Esophagus (tissue), 2 donors: ENCODE measurements around the gene NFYA. TPM values are rescaled to one million over a fixed set of nuclear protein-coding genes. Genes with fewer than 3 reads are reported as not detected.

ENCODE experiments used
- H3K27ac ChIP-seq, 2 donors: one replicate each; pipeline ENCODE4 v1.5.1; 2013; ENCODE audit warnings: low read depth in 2 of 2, mild to moderate bottlenecking in 2 of 2, inconsistent platforms in 1 of 2, low read length in 1 of 2, moderate library complexity in 1 of 2
- H3K27me3 ChIP-seq, 2 donors: one replicate each; pipeline ENCODE4 v1.6.1; 2013; ENCODE audit warnings: low read length in 2 of 2, control low read depth in 1 of 2, mild to moderate bottlenecking in 1 of 2; ENCODE audit not compliant: insufficient read depth in 2 of 2, control insufficient read depth in 1 of 2
- H3K36me3 ChIP-seq, 2 donors: one replicate each; pipeline ENCODE4 v1.6.1; 2013; ENCODE audit warnings: low read length in 1 of 2; ENCODE audit not compliant: control insufficient read depth in 2 of 2, insufficient read depth in 2 of 2
- H3K4me1 ChIP-seq, 2 donors: one replicate each; pipeline ENCODE4 v1.6.1; 2013; ENCODE audit warnings: low read length in 1 of 2; ENCODE audit not compliant: control insufficient read depth in 2 of 2, insufficient read depth in 2 of 2
- H3K4me3 ChIP-seq, 2 donors: one replicate each; pipeline ENCODE4 v1.5.1; 2013; ENCODE audit warnings: low read length in 2 of 2, mild to moderate bottlenecking in 2 of 2, low read depth in 1 of 2, moderate library complexity in 1 of 2
- H3K9me3 ChIP-seq, 2 donors: one replicate each; pipeline ENCODE4 v1.6.1; 2013; ENCODE audit warnings: mild to moderate bottlenecking in 2 of 2, low read depth in 1 of 2, low read length in 1 of 2, moderate library complexity in 1 of 2; ENCODE audit not compliant: control insufficient read depth in 2 of 2, insufficient read depth in 1 of 2
- WGBS, 2 donors: extraction: QIAGEN DNeasy Blood & Tissue Kit; methylation state at CpG; one replicate each; pipeline ENCODE4 v1.1.7; 2013; 5-methylcytosine and 5-hydroxymethylcytosine counted together
- polyA plus RNA-seq, 2 donors: library from polyadenylated mRNA; stranded (reverse); fragments of 200-250 nt; gene quantifications; one replicate each; pipeline ENCODE4 v1.2.3, GENCODE V29; 2013
- donor health status: healthy with polysubstance abuse.
- donor health status: Bipolar disorder and iron deficiency.

Gene NFYA
- polyA plus RNA-seq, 2 donors, result 5.5 to 6.5 TPM

DNA sequence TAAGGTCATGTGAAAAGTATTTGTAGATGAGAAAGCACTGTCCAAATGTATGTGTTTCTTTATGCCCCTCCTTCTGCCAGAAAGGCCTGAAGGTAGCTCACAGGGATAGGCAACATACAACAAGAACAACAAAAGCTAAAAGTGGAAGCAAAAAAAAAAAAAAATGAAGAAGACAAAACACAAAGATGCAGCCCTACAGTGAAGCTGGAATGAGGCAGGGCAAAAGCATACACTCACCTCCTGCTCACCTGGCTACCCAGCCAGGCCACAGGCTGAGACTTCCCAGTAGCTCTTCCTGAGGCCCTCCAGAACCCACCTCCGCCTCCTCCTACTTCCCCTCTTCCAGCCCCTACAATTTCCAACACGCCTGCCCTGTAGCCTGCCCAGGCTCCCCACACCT lies 36.2 kb upstream of the NFYA start:
- 63 to 74% methylated on average over 2 of the region's 2 CpGs for WGBS, 2 donors
- Histone ChIP-seq H3K36me3 (no peaks in the 10 kb centered on the region), H3K27me3 (no peaks in the 10 kb centered on the region), H3K4me1 (peaks cover 5% of the 10 kb centered on the region in 2 donors), H3K9me3 (no peaks in the 10 kb centered on the region), H3K4me3 (no peak overlapping the region), H3K27ac (peak overlapping the region; percentile 24 to 66)

DNA sequence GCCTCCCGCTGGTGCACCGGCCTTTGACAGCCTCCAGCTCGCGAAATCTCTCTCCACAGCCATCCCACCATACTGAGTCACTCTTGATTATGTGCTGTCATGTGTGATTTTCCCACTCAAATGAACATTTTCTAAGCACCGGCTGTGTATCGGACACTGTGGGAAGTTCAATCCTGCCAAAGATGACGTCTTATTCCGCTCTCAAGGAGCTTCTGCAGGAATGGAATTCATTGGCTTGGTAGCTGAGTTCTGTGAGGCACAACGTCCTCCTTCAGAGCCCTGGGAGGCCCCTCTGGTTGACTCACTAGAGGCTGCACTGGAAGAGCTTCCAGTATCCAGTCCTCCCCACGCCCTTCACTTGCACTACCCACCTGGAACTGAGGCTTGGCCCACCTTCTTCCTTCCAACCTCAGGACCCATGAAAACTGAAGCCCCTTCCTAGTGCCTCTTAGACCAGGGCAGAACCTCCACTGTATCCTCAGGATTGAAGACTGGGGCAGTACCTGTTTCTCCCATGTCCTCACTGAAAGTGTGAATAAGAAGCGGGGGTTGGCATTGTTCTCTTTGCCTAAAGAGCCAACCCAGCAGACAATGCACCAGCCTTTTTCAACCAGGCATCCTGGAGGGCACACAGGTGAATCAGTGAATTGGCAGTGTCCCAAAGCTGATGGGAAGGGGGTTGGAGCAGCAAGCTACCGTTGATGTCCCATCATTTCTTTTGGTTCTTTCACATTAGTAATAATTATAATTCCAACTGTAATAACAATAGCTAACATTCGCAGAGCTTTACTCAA lies 35.5 kb upstream of the NFYA start:
- Histone ChIP-seq H3K36me3 (no peaks in the 10 kb centered on the region), H3K4me3 (no peak overlapping the region), H3K27me3 (no peaks in the 10 kb centered on the region), H3K27ac (peak overlapping the region in 1 of 2 donors; percentile 66), H3K4me1 (peaks cover 5% of the 10 kb centered on the region in 2 donors), H3K9me3 (no peaks in the 10 kb centered on the region)
- WGBS, 2 donors, result 61 to 65% methylated on average over 13 of the region's 13 CpGs

DNA sequence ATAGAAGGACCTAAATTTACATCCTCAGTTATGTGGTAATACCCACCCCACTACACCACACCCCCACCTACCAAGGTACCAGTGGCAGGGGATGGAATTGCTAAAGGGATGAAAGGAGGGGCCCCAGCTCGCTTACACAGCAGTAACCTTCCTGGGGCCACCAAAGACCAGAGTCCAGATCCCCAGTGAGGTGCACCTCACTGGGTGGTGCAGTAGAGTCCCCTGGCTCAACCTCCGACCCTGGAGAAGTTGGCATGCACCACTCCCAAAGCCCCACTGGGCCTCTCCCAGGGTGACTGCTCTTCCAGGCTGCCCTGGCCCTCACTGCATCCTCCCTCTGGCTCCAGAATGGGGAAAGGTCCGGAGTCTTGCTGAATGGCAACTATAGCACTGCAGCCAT lies 34.6 kb upstream of the NFYA start:
- H3K27ac ChIP-seq, result no peak overlapping the region
- no peak overlapping the region for H3K4me3 ChIP-seq

DNA sequence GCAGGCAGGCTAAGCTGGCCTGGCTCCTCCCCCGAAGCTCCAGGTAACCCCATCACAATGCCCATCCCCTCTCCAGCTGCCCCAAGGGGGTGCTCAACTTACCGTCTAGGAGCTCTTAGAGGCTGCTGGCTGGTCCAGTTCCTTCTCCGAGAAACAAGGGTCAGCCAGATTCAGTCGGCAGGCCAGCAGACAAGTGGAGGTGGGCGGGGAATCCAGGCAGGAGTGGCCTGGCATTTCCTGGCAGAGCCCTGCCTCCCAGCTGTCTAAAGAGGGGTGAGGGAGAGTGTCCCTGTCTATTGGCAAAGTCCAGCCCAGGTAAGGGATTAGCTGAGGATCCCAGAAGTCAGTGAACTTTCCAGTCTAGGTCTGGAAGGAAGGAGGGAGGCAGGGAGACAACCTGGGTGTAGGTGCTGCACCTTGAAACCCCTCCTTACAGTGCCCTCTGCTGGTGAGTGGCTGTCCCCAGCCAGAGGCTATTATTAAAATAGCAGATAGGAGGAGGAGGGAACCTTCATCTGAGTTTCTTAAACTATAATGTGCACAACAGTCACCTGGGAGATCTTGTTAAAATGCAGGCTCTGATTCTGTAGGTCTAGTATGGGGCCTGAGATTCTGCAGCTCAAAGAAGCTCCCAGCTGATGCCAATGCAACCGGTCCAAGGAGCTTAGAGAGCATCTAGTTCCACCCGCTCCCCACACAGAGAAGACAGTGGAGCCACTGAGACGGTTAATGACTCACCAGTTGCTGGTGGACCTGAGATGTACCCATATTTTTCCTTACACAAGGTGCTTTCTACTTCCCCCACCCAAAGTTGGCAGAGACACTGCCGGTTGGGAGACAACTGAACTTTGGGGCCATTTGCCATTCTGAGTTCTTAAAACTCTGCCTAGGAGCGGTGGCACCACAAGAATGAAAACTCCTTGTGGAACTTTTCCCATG lies 33.4 kb upstream of the NFYA start, which contains the start of gene UNC5CL:
UNC5CL (minus strand) TSS at position 162 of the 939 bp plus-strand sequence. CDS start 4,147 bp downstream, outside the sequence.
- Histone ChIP-seq H3K36me3 (no peaks in the 10 kb centered on the region), H3K27me3 (no peaks in the 10 kb centered on the region), H3K4me1 (peaks cover 5% of the 10 kb centered on the region in 2 donors), H3K9me3 (no peaks in the 10 kb centered on the region), H3K4me3 (no peak within 1 kb of the TSS), H3K27ac (peak within 1 kb of the TSS in 1 of 2 donors; percentile 40)
- WGBS, 2 donors, result 61 to 72% methylated on average over 10 of the region's 10 CpGs

More for the DNA sequence above, 34.6 kb upstream of the NFYA start:
- no peaks in the 10 kb centered on the region for H3K9me3 ChIP-seq
- H3K36me3 ChIP-seq, result no peaks in the 10 kb centered on the region
- no peaks in the 10 kb centered on the region for H3K27me3 ChIP-seq
- 90 to 96% methylated on average over 3 of the region's 3 CpGs for WGBS, 2 donors
- peaks cover 5% of the 10 kb centered on the region in 2 donors for H3K4me1 ChIP-seq

DNA sequence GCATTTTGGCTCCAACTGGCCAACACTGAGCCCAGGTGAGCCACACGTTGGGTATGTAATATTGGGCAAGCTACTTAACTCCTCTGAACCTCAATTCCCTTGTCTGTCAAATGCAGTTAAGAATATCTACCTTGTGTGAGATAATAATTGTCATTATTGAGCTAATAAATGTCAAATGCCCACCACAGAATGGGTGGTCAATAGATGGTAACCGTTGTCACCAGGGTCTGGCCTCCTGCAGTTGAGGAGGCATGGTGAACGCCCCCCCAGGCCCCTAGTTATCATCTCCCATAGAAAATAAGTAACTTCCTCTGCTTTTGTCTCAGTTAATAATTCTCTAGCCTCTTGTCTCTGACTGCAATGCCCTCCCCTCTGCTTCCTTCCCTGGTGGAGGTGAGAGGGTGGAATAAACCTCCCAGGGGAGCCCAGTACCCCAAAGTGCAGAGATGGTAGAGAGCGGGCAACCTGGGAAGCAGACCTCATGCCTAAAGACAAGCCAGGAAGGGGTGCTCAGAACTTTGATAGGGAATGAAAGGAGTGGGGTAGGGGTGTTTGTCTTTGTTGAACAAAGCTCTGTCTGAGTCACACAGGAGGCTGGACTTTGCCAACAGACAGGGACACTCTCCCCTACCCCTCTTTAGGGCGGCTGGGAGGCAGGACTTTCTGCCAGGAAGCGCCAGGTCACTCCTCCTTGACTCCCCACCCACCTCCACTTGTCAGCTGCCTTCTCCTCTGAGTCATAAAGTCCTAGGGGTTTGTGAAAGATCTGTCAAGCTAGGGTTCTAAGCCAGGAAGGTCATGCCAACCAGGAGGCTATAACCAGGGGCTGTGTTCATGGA lies 32.5 kb upstream of the NFYA start:
- Histone ChIP-seq H3K27ac (peak overlapping the region in 1 of 2 donors; percentile 40), H3K27me3 (no peaks in the 10 kb centered on the region), H3K9me3 (no peaks in the 10 kb centered on the region), H3K36me3 (no peaks in the 10 kb centered on the region), H3K4me1 (peaks cover 3 to 5% of the 10 kb centered on the region in 2 donors), H3K4me3 (no peak overlapping the region)
- 58 to 65% methylated on average over 6 of the region's 6 CpGs for WGBS, 2 donors

DNA sequence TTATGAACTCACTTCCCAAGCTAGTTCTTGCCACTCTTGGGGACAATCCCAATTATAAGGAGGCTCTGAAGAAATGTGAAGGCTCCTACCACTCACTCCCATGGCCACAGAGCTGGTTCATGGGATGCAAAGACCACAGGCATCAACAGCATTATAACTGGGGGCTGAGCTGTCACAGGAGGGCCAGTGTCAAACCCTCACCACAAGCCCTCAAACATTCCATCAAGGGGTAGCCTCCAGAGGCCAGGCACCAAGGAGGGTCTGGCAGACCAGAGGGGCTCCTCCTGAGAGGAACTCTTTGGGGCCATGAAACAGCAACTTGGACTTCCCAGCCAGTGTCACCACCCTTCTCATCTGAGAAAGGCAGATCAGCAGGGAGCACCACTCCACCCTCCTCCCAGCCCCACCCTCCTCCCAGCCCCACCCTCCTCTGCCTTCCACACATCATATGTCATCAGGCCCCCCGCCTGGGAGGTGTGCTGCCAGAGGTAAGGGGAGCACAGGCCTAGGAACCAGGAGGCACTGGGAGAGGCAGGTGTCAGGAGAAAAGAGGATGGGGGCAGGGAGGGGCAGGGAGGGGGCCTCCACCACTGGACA lies 31.7 kb upstream of the NFYA start:
- no peak overlapping the region for H3K4me3 ChIP-seq
- peak overlapping the region in 1 of 2 donors; percentile 34 for H3K27ac ChIP-seq
- WGBS, 2 donors, result 71 to 82% methylated on average over 1 of the region's 1 CpG
- H3K27me3 ChIP-seq, result no peaks in the 10 kb centered on the region
- peaks cover 3 to 5% of the 10 kb centered on the region in 2 donors for H3K4me1 ChIP-seq
- no peaks in the 10 kb centered on the region for H3K36me3 ChIP-seq
- no peaks in the 10 kb centered on the region for H3K9me3 ChIP-seq

DNA sequence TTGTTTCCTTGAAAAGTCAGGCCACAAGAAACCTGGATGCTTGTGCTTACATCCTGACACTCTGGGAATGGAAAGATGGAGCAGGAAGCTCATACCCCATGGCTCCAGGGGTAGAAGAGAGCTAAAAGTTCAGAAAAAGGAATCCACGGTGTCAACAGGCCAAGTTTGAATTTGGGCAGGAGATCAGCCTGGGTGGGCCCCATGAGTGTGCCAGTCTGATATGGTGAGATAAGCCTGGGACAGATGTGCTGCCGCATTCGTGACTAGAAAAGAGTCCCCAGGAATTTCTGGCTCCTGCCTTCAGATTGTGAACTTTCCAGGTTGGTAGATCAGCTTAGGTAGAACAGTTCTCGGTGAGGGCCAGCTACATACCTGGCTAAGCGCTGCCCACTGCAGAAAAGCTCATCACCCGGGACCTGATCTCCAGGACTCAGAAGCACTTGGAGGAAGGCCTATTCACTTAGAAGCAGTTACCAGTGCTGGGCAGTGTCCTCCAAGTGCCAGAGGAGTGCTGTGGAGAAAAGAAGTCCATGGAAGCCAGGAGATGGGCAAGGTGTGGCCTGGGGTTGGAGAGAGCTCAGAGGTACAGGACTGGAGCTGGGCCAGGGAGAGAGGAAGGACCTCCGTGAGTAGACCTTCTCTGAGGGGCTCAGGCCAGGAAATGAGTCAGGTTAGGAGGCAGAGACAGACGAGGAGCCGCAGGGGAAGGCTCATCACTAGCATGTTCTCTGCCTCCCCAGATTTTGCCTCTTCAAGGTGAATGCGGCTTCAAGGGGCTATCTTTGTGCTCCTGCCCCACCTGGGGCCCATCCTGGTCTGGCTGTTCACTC lies 30.3 kb upstream of the NFYA start, which contains the start of gene TSPO2:
TSPO2 (plus strand) TSS at position 242 of the 830 bp plus-strand sequence; CDS start at position 761, 519 bp downstream.
- Histone ChIP-seq H3K36me3 (no peaks in the 10 kb centered on the region), H3K9me3 (no peaks in the 10 kb centered on the region), H3K4me3 (no peak within 1 kb of the TSS), H3K4me1 (peaks cover 0 to 3% of the 10 kb centered on the region in 2 donors), H3K27ac (no peak within 1 kb of the TSS), H3K27me3 (no peaks in the 10 kb centered on the region)
- 89 to 92% methylated on average over 10 of the region's 10 CpGs for whole genome bisulfite sequencing, 2 donors

DNA sequence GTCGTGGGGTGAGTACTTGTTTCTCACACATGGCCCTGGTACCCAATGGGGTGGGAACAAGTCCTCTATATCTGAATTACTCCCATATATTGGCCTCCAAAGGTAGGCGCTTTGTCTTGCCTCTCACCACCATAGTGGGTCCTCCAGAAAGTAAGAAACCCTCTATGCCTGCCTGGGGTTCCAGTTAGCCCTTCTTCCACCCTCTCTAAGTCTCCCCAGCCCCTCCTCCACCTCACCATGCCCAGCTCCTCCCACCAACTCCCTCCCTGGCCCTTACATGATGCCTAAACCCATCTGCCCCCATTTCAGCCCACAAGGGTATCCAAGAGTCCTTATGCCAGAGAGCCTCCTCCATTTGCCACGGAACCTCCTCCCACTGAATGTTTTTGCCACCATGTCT lies 29.6 kb upstream of the NFYA start:
- 95% methylated on average over 3 of the region's 3 CpGs for WGBS, 2 donors
- H3K4me1 ChIP-seq, result peaks cover 0 to 3% of the 10 kb centered on the region in 2 donors
- no peaks in the 10 kb centered on the region for H3K9me3 ChIP-seq
- H3K36me3 ChIP-seq, result no peaks in the 10 kb centered on the region
- H3K27me3 ChIP-seq, result no peaks in the 10 kb centered on the region
- H3K4me3 ChIP-seq, result no peak overlapping the region
- no peak overlapping the region for H3K27ac ChIP-seq
